Posterior vena cava (tissue), 2 donors: ENCODE data around the gene GLYATL1. TPM values are rescaled to one million over a fixed set of nuclear protein-coding genes. Genes with fewer than 3 reads are reported as not detected.

Experiments
- DNase-seq: peaks from one replicate; pipeline ENCODE4 v3.0.0-alpha.2; 2020; ENCODE audit warnings: low spot score
- intact Hi-C, 2 donors: fragments of 100-400 bp; cut with DNase I; formaldehyde crosslinking; loops; one replicate each; pipeline versions ENCODE4 v1.14.1 to v1.14.2; 2022 to 2023
- total RNA-seq, 2 donors: library from RNA; stranded (reverse); fragmentation: NEBNext Ultra II Directional; extraction: Animal tissue kit (Norgen Biotek cat#: 25700); gene quantifications; one replicate each; pipeline ENCODE4 v1.2.1, GENCODE V29; 2021
- donor health status: DM: yes; HTN: yes; CAD: no.
- donor health status: DM: yes; HTN: yes; CAD: no.

The GLYATL1 gene
- total RNA-seq, 2 donors from 2014 or later = not detected

GRCh38 chr11:58924230-58924629, 15.1 kb upstream of the GLYATL1 start:
- intact Hi-C loops = no loop called here
- no peak for DNase-seq

DNA sequence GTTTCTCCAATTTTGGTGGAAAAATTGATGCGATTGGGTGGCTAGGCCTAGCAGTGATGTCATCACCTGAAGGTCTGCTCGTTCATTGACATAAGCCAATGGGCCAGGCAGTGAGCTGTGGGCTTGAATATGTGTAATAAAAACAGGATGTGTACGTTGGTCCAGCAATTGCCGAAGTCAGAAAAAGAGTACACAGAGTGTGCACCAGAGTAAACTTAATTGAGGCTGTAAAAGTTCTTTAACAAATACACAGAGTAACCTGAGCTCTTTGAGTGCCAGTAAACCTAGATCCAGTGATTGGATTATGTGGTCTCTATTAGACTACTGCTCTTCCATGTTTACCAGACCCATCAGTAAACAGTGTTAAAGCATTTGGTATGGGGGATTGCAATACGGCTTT, 13.0 kb upstream of the GLYATL1 start:
- DNase-seq = no peak
- intact Hi-C loops = no loop called here

GRCh38 chr11:58926695-58927094, 12.6 kb upstream of the GLYATL1 start:
- intact Hi-C loops = no loop called here
- DNase-seq = no peak

GRCh38 chr11:58927393-58928106, 11.7 kb upstream of the GLYATL1 start:
- DNase-seq = no peak
- intact Hi-C loops = no loop called here

DNA sequence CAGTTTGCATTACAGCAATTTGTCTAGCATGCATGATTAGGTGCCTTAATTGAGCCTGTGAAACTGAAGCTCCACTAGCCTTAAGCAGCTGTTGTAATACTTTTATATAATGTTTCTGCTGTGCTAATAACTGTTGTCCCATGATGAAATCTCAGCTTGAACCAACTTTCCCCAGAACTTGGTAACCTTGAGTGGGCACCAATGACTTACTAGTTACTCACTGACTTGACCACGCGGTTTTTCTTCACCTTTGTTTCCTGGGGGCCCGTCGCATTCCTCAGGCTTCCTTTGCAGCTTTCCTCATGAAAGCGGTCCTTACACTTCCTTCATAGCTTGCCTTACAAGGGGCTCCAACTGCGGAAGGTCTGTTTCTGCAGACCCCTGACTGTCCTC, 11.2 kb upstream of the GLYATL1 start:
- intact Hi-C loops = no loop called here
- DNase-seq = no peak

DNA sequence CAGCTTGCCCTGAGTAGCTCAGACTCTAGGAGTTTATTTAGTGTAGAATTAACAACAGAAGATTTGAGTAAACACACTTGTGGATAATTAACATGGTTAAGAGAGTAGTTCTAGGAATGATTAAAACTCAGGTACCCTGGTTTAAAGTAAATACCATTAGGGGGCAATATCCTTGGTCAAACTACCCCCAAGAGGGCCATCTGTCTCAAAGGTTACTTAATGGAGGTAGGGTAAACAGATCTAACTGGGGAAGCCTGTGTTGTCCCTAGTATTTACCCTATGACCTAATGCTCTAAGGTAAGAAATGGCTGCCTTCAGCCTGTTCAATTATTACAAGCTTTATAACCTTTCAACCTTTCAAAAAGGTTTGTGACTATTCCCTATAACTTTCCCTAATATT, 10.6 kb upstream of the GLYATL1 start:
- intact Hi-C loops = no loop called here

GRCh38 chr11:58930926-58931325, 8.4 kb upstream of the GLYATL1 start:
- no peak for DNase-seq
- intact Hi-C loops = no loop called here

More for the DNA sequence above, 10.6 kb upstream of the GLYATL1 start:
- no peak for DNase-seq

- intact Hi-C loops = no loop called here
- no peak for DNase-seq
Measured at GRCh38 chr11:58933661-58934060, 5.6 kb upstream of the GLYATL1 start.

DNA sequence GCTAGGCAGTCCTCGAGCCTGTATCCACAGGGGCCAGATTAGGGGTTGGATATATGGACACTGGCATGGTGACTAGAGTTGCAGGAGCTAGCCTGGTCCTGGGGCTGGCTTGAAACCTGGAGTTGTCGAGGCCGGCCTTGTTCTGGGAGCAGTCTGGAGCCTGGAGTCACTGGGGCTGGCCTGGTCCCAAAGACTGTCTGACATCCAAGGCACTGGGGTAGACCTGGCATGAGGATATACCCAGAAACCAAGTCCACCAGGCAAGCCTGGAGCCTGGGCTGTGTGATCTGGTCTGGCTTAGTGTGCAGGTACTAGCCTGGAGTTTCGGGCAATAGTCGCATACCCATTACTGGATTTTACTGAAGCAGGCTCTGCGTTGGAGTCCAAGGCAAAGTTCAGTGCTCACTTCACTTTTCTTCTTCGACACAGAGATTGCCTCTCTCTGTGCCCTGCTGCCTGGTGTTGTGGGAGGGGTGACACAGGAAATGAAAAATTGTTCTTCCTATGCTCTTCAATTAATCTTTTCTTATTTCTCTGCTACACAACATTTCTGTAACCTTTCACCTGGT, 4.3 kb upstream of the GLYATL1 start:
- intact Hi-C loops = loop anchor here in 1 of 2 donors (5.0 kb wide), 1 partner anchor 758 kb away; no protein-coding TSS in a partner anchor
- no peak for DNase-seq

DNA sequence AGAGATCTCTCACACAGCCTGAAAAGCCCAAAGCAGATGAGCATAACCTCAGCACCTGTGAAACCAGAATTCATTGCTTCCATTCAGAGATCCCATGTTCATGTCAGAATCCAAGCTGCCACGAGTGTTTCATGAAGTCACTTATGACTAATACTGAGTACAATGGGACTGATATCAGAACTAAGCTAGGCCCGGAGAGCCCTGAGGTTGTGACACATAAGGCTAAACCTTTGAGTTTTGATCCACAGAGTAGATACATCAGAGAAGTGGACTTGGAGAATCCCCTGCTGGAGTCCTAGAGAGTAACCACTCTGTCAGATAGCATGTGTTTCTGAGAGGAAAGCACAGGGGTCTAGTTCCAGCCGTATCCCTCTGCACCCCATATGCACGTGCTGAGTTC, 890 bp upstream of the GLYATL1 start:
- intact Hi-C loops = loop anchor here in 1 of 2 donors (5.0 kb wide), 1 partner anchor 761 kb away; no protein-coding TSS in a partner anchor
- no peak for DNase-seq

GRCh38 chr11:58940028-58940427, 740 bp downstream of the GLYATL1 start:
- intact Hi-C loops = no loop called here
- DNase-seq = no peak

- intact Hi-C loops = no loop called here
- DNase-seq = no peak
Measured at GRCh38 chr11:58941838-58942237, 2.5 kb downstream of the GLYATL1 start.

DNA sequence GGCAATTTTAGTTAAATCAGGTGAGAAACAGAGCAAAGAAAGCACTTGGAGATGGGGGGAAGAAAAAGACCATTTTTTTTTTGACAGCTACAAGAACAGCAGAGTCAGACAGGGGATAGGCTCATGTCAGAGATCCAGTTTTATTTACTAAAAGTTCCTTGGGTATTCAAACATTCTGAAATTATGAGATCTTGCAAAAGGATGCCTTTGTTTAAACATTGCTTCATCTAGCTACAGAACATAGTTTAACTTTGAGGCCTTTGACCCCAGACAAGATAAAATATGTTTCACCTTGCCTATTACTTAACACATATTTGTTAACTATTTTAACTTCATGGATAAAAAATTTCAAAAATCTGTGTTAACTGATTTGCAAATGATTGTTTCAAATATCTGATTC, 6.4 kb downstream of the GLYATL1 start:
- intact Hi-C loops = no loop called here
- no peak for DNase-seq

DNA sequence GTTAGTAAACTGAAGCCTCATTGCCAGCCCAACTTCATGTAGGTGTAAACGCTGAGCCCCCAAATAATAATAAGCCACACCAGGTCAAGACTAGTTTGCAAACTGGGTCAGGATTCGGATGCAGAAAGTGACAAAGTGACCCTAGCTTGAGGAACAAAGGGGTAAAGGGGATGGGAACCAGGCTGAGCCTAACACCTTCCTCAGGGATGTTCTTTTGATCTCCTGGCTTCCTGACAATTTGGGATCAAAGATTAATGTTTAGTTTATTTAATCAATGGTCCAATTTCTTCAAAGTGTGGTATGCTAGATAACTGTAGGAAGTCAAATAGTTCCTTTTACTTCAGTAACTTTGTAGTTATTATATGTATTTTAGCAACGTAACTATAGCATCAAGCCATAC, 9.9 kb downstream of the GLYATL1 start:
- DNase-seq = no peak
- intact Hi-C loops = no loop called here

DNA sequence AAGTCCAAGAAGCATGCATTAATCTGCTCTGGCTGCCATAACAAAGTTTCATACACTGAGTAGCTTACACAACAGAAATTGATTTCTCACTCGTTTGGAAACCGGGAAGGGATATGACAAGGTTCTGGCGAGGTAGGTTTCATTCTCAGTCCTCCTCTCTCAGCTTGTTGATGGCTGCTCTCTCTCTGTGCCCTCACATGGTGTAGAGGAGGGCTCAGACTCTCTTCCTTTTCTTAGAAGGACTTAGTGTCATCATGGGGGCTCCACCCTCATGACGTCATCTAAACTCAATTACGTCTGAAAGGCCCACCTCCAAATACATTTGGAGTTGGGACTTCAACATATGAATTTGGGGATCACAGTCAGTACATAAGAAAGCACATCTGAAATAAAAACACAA, 18.6 kb downstream of the GLYATL1 start:
- DNase-seq = no peak
- intact Hi-C loops = no loop called here

- intact Hi-C loops = no loop called here
- DNase-seq = no peak
Measured at GRCh38 chr11:58958500-58958899, 19.2 kb downstream of the GLYATL1 start.

DNA sequence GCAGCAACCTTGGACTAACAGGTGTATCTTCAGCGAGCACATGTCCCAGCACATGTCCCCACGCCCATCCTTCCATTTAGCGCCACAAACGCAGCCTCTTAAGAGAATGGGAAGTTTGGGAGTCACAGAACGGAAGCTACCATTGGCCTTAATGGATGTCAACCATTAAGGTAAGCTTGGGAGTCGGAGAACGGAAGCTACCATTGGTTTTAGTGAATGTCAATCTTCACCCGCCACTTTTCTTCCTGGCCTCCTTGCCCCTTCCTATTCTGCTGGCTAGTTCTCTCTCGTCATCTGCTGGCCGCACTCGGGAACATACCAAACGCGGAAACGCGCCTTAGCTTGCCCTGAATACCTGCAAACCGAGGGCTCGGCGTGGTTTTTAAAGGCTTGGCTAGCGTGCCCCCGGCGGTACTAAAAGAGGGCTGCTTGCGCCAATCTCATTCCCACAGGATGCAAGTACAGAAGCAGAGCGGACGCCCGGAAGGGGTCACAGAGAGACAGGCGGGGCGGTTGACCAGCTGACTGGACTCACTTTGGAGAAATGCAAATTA, 24.3 kb downstream of the GLYATL1 start:
- DNase-seq = no peak
- intact Hi-C loops = loop anchor here in 1 of 2 donors (1.0 kb wide), 1 partner anchor 25 kb away; no protein-coding TSS in a partner anchor

GRCh38 chr11:58965246-58965985, 26.1 kb downstream of the GLYATL1 start:
- no peak for DNase-seq
- intact Hi-C loops = no loop called here

DNA sequence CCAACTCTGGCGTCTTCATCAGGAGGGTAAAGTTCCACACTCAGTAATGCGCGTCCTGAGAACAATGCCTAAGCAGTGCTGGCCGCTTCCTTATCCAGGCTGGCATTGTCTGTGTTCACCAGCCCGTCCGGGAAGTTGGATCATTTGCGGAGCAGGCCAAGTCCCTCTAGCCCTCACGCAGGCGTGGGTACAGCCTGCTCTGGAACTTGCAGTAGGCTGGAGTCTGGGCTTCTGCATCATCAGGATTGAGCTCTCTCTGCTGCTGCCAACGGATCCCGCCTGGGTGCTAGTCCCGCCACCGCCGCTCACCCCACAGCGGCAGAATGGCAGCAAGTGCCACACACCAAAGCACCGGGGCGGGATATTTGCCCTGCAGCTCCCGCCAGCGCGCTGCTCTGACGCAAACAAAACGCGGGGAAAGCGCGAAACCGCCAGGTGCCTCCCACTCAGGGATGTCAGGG, 29.0 kb downstream of the GLYATL1 start:
- intact Hi-C loops = no loop called here
- DNase-seq = no peak

- no peak for DNase-seq
- intact Hi-C loops = no loop called here
Measured at GRCh38 chr11:58977470-58977869, 38.2 kb downstream of the GLYATL1 start.
